Astrocyte (in vitro differentiated cells and primary cell): ENCODE results near the gene NLGN1. TPM values are rescaled to one million over a fixed set of nuclear protein-coding genes. Genes with fewer than 3 reads are reported as not detected.

Experiments
- DNase-seq: peaks from one replicate; pipeline ENCODE4 v3.0.0-alpha.2; 2010; ENCODE audit warnings: low read depth
- FAIRE-seq: peaks from 2 replicates; lab custom pipeline; 2011; peaks lifted over from hg19 to GRCh38; lab: Jason Lieb, UNC
- H2AFZ ChIP-seq: 2 replicates; pipeline ENCODE4 v1.6.0; 2012; ENCODE audit warnings: low read depth, low read length, inconsistent platforms
- H3K27ac ChIP-seq: 2 replicates; pipeline ENCODE4 v1.5.1; 2011; ENCODE audit warnings: low read depth, low read length, inconsistent platforms
- H3K27me3 ChIP-seq: 2 replicates; pipeline ENCODE4 v1.6.0; 2011; ENCODE audit warnings: low read length, inconsistent platforms; ENCODE audit not compliant: insufficient read depth
- H3K36me3 ChIP-seq: 2 replicates; pipeline ENCODE4 v1.5.1; 2011; ENCODE audit warnings: low read length, inconsistent platforms; ENCODE audit not compliant: insufficient read depth
- H3K4me1 ChIP-seq: 2 replicates; pipeline ENCODE4 v1.5.1; 2011; ENCODE audit warnings: low read length, inconsistent platforms; ENCODE audit not compliant: insufficient read depth
- H3K4me2 ChIP-seq: 2 replicates; pipeline ENCODE4 v1.6.0; 2012; ENCODE audit warnings: low read length, inconsistent platforms
- H3K4me3 ChIP-seq: 2 replicates; pipeline ENCODE4 v1.5.1; 2011; ENCODE audit warnings: low read depth, mild to moderate bottlenecking, low read length, inconsistent platforms; ENCODE audit not compliant: insufficient read depth
- H3K79me2 ChIP-seq: 2 replicates; pipeline ENCODE4 v1.6.0; 2012; ENCODE audit warnings: mild to moderate bottlenecking, low read length, inconsistent platforms; ENCODE audit not compliant: insufficient read depth
- H3K9ac ChIP-seq: 2 replicates; pipeline ENCODE4 v1.6.0; 2012; ENCODE audit warnings: mild to moderate bottlenecking, low read length, inconsistent platforms
- H3K9me3 ChIP-seq: 2 replicates; pipeline ENCODE4 v1.5.1; 2012; ENCODE audit warnings: low read depth, mild to moderate bottlenecking, low read length, inconsistent platforms; ENCODE audit not compliant: insufficient read depth
- H4K20me1 ChIP-seq: 2 replicates; pipeline ENCODE4 v1.6.0; 2012; ENCODE audit warnings: low read length, inconsistent platforms; ENCODE audit not compliant: insufficient read depth
- H3K27ac Mint-ChIP-seq: one replicate; pipeline ENCODE4 v1.8.0; 2021; ENCODE audit warnings: mild to moderate bottlenecking, mixed read lengths; ENCODE audit not compliant: unreplicated experiment
- H3K27me3 Mint-ChIP-seq: one replicate; pipeline ENCODE4 v1.8.0; 2021; ENCODE audit warnings: low read depth, mixed read lengths; ENCODE audit not compliant: unreplicated experiment
- H3K36me3 Mint-ChIP-seq: one replicate; pipeline ENCODE4 v1.8.0; 2021; ENCODE audit warnings: low read depth, mixed read lengths; ENCODE audit not compliant: unreplicated experiment
- H3K4me1 Mint-ChIP-seq: one replicate; pipeline ENCODE4 v1.8.0; 2021; ENCODE audit warnings: low read depth, mixed read lengths; ENCODE audit not compliant: unreplicated experiment
- H3K4me3 Mint-ChIP-seq: one replicate; pipeline ENCODE4 v1.8.0; 2021; ENCODE audit warnings: mild to moderate bottlenecking, moderate library complexity, mixed read lengths; ENCODE audit not compliant: unreplicated experiment
- H3K9me3 Mint-ChIP-seq: one replicate; pipeline ENCODE4 v1.8.0; 2021; ENCODE audit warnings: mild to moderate bottlenecking, mixed read lengths; ENCODE audit not compliant: unreplicated experiment
- EZH2 ChIP-seq: IDR thresholded peaks from 2 replicates; pipeline ENCODE4 v1.6.1; 2012; ENCODE audit warnings: mild to moderate bottlenecking, low read length, inconsistent platforms; ENCODE audit not compliant: insufficient read depth
- total RNA-seq: library from RNA; stranded (reverse); gene quantifications from 2 replicates; pipeline ENCODE4 v1.2.1, GENCODE V29; 2021
- TF ChIP-seq, protein P1 (sequence below): IDR thresholded peaks from 2 replicates; pipeline ENCODE4 v1.5.1; 2011; ENCODE audit warnings: low read depth, mild to moderate bottlenecking, inconsistent platforms, low read length, moderate library complexity; ENCODE audit not compliant: insufficient read depth

Gene NLGN1
- total RNA-seq, 1 donor from 2014 or later = 1.2 TPM

DNA sequence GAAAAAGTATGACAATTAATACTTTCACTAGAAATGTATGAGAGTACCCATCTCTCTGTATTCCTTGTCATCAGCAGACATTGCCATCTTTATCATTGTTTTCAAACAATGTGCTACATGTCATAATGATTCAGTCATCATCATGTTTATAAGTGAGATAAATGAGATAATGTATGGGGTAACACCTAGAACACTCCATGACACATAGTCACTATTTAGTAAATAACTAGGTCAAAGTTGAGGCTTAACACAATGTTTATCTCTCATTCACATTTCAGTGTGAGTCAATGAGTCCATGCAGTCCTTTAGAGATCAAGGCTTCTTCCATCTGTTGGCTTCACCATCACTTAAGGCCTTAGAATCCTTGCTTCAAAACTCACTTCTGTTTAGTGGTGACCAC is 70.0 kb downstream of the NLGN1 start:
- H3K79me2 ChIP-seq = no peaks in the 10 kb centered on the region
- H3K27me3 Mint-ChIP-seq = no peaks in the 10 kb centered on the region
- no peak overlapping the region for H2AFZ ChIP-seq
- H3K9ac ChIP-seq = no peak overlapping the region
- H3K4me3 ChIP-seq = no peak overlapping the region
- H3K4me1 Mint-ChIP-seq = peaks cover 5% of the 10 kb centered on the region
- H3K27ac ChIP-seq = no peak overlapping the region
- H3K27ac Mint-ChIP-seq = no peak overlapping the region
- H3K27me3 ChIP-seq = no peaks in the 10 kb centered on the region
- no peak overlapping the region for H3K4me3 Mint-ChIP-seq
- no peaks in the 10 kb centered on the region for H3K9me3 ChIP-seq
- DNase-seq = no peak
- no peaks in the 10 kb centered on the region for H3K36me3 Mint-ChIP-seq
- TF ChIP-seq, protein P1, sequence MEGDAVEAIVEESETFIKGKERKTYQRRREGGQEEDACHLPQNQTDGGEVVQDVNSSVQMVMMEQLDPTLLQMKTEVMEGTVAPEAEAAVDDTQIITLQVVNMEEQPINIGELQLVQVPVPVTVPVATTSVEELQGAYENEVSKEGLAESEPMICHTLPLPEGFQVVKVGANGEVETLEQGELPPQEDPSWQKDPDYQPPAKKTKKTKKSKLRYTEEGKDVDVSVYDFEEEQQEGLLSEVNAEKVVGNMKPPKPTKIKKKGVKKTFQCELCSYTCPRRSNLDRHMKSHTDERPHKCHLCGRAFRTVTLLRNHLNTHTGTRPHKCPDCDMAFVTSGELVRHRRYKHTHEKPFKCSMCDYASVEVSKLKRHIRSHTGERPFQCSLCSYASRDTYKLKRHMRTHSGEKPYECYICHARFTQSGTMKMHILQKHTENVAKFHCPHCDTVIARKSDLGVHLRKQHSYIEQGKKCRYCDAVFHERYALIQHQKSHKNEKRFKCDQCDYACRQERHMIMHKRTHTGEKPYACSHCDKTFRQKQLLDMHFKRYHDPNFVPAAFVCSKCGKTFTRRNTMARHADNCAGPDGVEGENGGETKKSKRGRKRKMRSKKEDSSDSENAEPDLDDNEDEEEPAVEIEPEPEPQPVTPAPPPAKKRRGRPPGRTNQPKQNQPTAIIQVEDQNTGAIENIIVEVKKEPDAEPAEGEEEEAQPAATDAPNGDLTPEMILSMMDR = no peak
- no peak for TF ChIP-seq EZH2
- H3K4me2 ChIP-seq = no peak overlapping the region
- peaks cover 3% of the 10 kb centered on the region for H3K4me1 ChIP-seq
- no peaks in the 10 kb centered on the region for H3K9me3 Mint-ChIP-seq
- H4K20me1 ChIP-seq = no peaks in the 10 kb centered on the region
- no peaks in the 10 kb centered on the region for H3K36me3 ChIP-seq
- FAIRE-seq = peak; percentile 37

DNA sequence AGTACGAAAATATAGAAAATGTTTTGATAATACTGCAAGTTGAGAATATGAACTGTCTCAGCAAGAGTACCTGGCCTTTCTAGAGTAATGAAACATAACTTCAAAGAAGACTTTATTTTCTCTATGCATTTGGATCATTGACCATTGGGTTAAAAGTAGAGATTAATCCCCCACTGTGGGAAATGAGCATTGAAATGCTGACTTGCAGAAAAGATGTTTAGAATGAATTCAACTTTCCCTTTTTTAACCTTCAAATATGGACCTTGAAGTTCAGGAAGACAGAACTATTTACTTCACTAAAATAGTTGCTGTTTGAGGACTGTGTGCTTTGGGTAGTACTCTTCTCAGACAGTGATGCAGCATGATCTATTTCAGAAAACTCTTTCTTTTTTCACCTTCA is 75.7 kb downstream of the NLGN1 start:
- FAIRE-seq (no peak), DNase-seq (no peak)
- Mint-ChIP-seq H3K9me3 (no peaks in the 10 kb centered on the region), H3K27ac (no peak overlapping the region), H3K4me1 (no peaks in the 10 kb centered on the region), H3K36me3 (no peaks in the 10 kb centered on the region), H3K27me3 (no peaks in the 10 kb centered on the region), H3K4me3 (no peak overlapping the region)
- TF ChIP-seq, protein P1 = no peak
- no peak for TF ChIP-seq EZH2
- no peaks in the 10 kb centered on the region for H3K4me1 ChIP-seq
- H3K27ac ChIP-seq = no peak overlapping the region
- no peaks in the 10 kb centered on the region for H3K9me3 ChIP-seq
- H2AFZ ChIP-seq = no peak overlapping the region
- no peaks in the 10 kb centered on the region for H3K27me3 ChIP-seq
- H3K36me3 ChIP-seq = no peaks in the 10 kb centered on the region
- no peaks in the 10 kb centered on the region for H4K20me1 ChIP-seq
- H3K9ac ChIP-seq = no peak overlapping the region
- H3K4me2 ChIP-seq = no peak overlapping the region
- no peaks in the 10 kb centered on the region for H3K79me2 ChIP-seq
- no peak overlapping the region for H3K4me3 ChIP-seq

DNA sequence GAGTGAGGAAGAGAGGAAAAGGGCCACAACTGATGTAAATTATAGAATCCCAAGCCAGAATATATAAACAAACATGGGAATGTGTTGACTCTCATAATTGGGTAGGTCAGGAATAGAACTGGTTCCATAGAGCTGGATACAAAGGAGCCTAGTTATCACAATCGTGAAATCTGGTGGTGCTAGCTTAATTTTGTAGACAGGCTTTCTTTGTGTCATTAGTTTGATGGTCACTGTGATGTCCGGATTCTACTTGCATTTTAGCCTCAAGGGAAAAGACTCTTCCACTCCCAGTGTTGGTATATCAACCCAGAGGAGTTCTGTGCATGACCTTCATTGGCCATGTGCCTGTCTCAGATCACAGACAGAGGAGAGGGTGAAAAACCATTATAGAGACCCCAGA is 81.8 kb downstream of the NLGN1 start:
- Mint-ChIP-seq H3K27ac (no peak overlapping the region), H3K4me3 (no peak overlapping the region), H3K9me3 (no peaks in the 10 kb centered on the region), H3K36me3 (no peaks in the 10 kb centered on the region), H3K4me1 (no peaks in the 10 kb centered on the region), H3K27me3 (no peaks in the 10 kb centered on the region)
- no peak overlapping the region for H3K27ac ChIP-seq
- no peak overlapping the region for H3K4me3 ChIP-seq
- TF ChIP-seq, protein P1 = no peak
- TF ChIP-seq EZH2 = no peak
- FAIRE-seq = no peak
- no peak overlapping the region for H2AFZ ChIP-seq
- H3K36me3 ChIP-seq = no peaks in the 10 kb centered on the region
- H3K9ac ChIP-seq = no peak overlapping the region
- H3K27me3 ChIP-seq = no peaks in the 10 kb centered on the region
- H3K79me2 ChIP-seq = no peaks in the 10 kb centered on the region
- no peak overlapping the region for H3K4me2 ChIP-seq
- DNase-seq = no peak
- H4K20me1 ChIP-seq = no peaks in the 10 kb centered on the region
- no peaks in the 10 kb centered on the region for H3K4me1 ChIP-seq
- H3K9me3 ChIP-seq = no peaks in the 10 kb centered on the region
